ENCODE data around the gene ZNF808. TPM values are rescaled to one million over a fixed set of nuclear protein-coding genes. Genes with fewer than 3 reads are reported as not detected.
A peak's percentile ranks its signal among the peaks of the same experiment; 100 is the strongest.
"Not testable (repeated sequence)": the region's sequence is repeated elsewhere in the genome, so short reads cannot be mapped to it uniquely, and the experiment has no call there.

Gene ZNF808
- total RNA-seq, 1 donor from 2014 or later = 30.9 TPM

DNA sequence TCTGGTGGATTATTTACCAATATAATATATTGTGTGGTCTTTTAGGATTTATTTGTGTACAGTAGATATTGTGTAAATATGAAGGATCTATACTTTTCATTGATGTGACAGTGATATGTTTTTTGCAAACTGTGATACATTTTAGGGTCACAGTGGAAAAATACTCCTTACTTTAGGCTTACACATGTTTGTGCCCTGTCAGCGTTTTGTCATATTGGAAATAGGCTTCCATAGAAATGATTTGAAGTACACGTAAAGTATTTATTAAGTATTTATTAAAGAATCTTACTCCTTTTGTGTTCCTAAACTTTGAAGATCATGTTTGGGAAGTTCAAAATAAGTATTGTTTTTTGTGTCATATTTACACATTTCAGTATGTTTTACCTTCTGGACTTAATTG lies 5.0 kb downstream of the ZNF808 start:
- DNase-seq (ENCODE audit: missing footprints) (no peak), ATAC-seq (no peak)
- intact Hi-C loops (cut with DNase I) = no loop called here

GRCh38 chr19:52533901-52534300 lies 6.4 kb downstream of the ZNF808 start:
- intact Hi-C loops (cut with DNase I) = no loop called here
- DNase-seq (ENCODE audit: missing footprints) = no peak
- ATAC-seq = peak; percentile 26

GRCh38 chr19:52535385-52535770 lies 7.9 kb downstream of the ZNF808 start:
- intact Hi-C loops (cut with DNase I); ATAC-seq: not testable (repeated sequence)
- peak; percentile 59 for DNase-seq (ENCODE audit: missing footprints)

- intact Hi-C loops (cut with DNase I) = loop anchor here (2.0 kb wide), 1 partner anchor 43 kb away; no protein-coding TSS in a partner anchor
- DNase-seq (ENCODE audit: missing footprints) (peak; percentile 97), ATAC-seq (peak; percentile 98)
Observed at GRCh38 chr19:52535771-52536447, 8.4 kb downstream of the ZNF808 start.

- intact Hi-C loops (cut with DNase I) = loop anchor here (2.0 kb wide), 1 partner anchor 44 kb away; no protein-coding TSS in a partner anchor
- no peak for DNase-seq (ENCODE audit: missing footprints)
- peak; percentile 23 for ATAC-seq
Observed at GRCh38 chr19:52536448-52536800, 9.0 kb downstream of the ZNF808 start.

DNA sequence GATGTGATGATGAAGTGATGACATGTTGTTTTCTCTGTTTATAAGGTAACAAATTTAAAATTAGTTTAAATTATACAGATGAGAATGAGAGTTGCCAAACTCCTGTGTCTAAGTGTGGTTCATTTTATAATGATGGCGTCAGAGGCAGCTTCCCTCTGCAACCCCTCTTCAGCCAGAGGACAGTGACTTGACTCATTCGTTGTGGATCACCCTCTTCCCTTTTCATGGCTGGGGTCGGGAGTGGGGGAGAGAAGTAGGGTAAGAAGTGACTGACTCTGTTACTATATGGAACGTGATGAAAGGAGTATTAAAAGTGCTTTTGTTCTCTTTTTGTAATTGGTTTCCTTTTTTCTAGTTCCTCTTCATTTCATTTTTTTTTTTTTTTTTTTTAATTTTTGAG lies 11.3 kb downstream of the ZNF808 start:
- ATAC-seq; DNase-seq (ENCODE audit: missing footprints); intact Hi-C loops (cut with DNase I): not testable (repeated sequence)

DNA sequence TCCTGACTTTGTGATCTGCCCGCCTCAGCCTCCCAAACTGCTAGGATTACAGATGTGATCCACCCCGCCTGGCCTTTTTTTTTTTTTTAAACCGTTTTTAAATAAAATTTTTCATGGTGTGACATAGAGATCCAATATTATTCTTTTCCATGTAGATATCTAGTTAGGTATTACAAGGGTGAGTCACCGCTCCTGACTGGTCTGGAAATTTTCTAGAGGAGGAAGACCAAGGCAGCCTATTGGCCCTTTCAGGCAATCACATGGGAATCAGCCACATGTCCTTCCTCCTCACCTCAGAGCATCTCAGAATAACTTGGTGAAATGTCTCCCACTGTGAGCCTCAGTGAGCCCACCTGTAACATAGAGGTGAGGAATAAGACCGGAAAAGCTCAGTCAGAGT lies 13.7 kb downstream of the ZNF808 start:
- ATAC-seq; intact Hi-C loops (cut with DNase I); DNase-seq (ENCODE audit: missing footprints): not testable (repeated sequence)

DNA sequence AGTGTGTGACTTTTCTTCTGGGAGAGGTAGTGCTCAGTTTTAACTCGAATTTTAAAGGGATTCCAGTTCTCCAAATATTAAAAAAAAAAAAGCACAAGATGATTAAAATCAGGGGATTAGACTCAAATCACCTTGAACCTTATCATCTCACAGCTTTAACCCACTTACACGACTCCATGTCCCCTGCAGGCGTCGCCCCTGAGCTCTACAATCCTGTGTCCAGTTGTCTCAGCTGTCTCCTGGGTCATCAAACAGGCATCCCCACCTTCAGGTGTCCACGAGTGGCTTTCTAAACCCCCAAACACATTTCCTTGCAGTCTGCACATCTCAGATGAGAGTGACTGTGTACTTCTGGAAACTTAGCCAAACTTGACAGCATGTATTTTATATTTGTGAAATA lies 14.1 kb downstream of the ZNF808 start:
- intact Hi-C loops (cut with DNase I) = no loop called here
- DNase-seq (ENCODE audit: missing footprints) = no peak
- no peak for ATAC-seq

GRCh38 chr19:52542541-52542940 lies 15.1 kb downstream of the ZNF808 start:
- intact Hi-C loops (cut with DNase I); ATAC-seq; DNase-seq (ENCODE audit: missing footprints): not testable (repeated sequence)

- DNase-seq (ENCODE audit: missing footprints) = no peak
- ATAC-seq = no peak
- intact Hi-C loops (cut with DNase I) = no loop called here
Observed at GRCh38 chr19:52542984-52543664, 15.7 kb downstream of the ZNF808 start.

- intact Hi-C loops (cut with DNase I) = no loop called here
- ATAC-seq (no peak), DNase-seq (ENCODE audit: missing footprints) (no peak)
Observed at GRCh38 chr19:52554216-52554971, 26.9 kb downstream of the ZNF808 start.

- DNase-seq (ENCODE audit: missing footprints) (no peak), ATAC-seq (no peak)
- intact Hi-C loops (cut with DNase I) = no loop called here
Observed at GRCh38 chr19:52557231-52557995, 29.9 kb downstream of the ZNF808 start.

DNA sequence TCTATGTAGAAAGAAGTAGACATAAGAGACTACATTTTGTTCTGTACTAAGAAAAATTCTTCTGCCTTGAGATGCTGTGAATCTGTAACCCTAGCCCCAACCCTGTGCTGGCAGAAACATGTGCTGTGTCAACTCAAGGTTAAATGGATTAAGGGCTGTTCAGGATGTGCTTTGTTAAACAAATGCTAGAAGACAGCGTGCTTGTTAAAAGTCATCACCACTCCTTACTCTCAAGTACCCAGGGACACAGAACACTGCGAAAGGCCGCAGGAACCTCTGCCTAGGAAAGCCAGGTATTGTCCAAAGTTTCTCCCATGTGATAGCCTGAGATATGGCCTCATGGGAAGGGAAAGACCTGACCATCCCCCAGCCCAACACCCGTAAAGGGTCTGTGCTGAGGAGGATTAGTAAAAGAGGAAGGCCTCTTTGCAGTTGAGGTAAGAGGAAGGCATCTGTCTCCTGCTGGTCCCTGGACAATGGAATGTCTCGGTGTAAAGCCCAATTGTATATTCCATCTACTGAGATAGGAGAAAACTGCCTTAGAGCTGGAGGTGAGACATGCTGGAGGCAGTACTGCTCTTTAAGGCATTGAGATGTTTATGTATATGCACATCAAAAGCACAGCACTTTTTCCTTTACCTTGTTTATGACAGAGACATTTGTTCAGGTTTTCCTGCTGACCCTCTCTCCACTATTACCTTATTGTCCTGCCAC lies 31.4 kb downstream of the ZNF808 start:
- intact Hi-C loops (cut with DNase I); ATAC-seq; DNase-seq (ENCODE audit: missing footprints): not testable (repeated sequence)

GRCh38 chr19:52561611-52562010 lies 34.1 kb downstream of the ZNF808 start:
- DNase-seq (ENCODE audit: missing footprints); ATAC-seq; intact Hi-C loops (cut with DNase I): not testable (repeated sequence)

GRCh38 chr19:52566121-52566520 lies 38.7 kb downstream of the ZNF808 start:
- intact Hi-C loops (cut with DNase I) = no loop called here
- no peak for ATAC-seq
- no peak for DNase-seq (ENCODE audit: missing footprints)

GRCh38 chr19:52566588-52566987 lies 39.1 kb downstream of the ZNF808 start:
- DNase-seq (ENCODE audit: missing footprints) (no peak), ATAC-seq (no peak)
- intact Hi-C loops (cut with DNase I) = no loop called here

GRCh38 chr19:52567921-52568320 lies 40.5 kb downstream of the ZNF808 start:
- ATAC-seq (no peak), DNase-seq (ENCODE audit: missing footprints) (no peak)
- intact Hi-C loops (cut with DNase I) = no loop called here

- DNase-seq (ENCODE audit: missing footprints) (peak; percentile 75), ATAC-seq (peak; percentile 46)
- intact Hi-C loops (cut with DNase I) = not testable (repeated sequence)
Observed at GRCh38 chr19:52569638-52569999, 42.2 kb downstream of the ZNF808 start.

Data from Right ventricle myocardium inferior (tissue), 1 donor.